Renal pelvis (tissue), 4 donors: Measurements from ENCODE around the gene IGLL5. TPM values are rescaled to one million over a fixed set of nuclear protein-coding genes. Genes with fewer than 3 reads are reported as not detected.

Source experiments
- DNase-seq: peaks from one replicate; pipeline ENCODE4 v3.0.0-alpha.2; 2013
- polyA plus RNA-seq, 3 donors: library from polyadenylated mRNA; unstranded; fragments of 120-200 nt; gene quantifications; one replicate each; pipeline ENCODE4 v1.2.1, GENCODE V29; 2013; ENCODE audit not compliant: insufficient read length in 3 of 3

Gene IGLL5
- polyA plus RNA-seq, 3 donors = 0.48 TPM; not detected in 2

DNA sequence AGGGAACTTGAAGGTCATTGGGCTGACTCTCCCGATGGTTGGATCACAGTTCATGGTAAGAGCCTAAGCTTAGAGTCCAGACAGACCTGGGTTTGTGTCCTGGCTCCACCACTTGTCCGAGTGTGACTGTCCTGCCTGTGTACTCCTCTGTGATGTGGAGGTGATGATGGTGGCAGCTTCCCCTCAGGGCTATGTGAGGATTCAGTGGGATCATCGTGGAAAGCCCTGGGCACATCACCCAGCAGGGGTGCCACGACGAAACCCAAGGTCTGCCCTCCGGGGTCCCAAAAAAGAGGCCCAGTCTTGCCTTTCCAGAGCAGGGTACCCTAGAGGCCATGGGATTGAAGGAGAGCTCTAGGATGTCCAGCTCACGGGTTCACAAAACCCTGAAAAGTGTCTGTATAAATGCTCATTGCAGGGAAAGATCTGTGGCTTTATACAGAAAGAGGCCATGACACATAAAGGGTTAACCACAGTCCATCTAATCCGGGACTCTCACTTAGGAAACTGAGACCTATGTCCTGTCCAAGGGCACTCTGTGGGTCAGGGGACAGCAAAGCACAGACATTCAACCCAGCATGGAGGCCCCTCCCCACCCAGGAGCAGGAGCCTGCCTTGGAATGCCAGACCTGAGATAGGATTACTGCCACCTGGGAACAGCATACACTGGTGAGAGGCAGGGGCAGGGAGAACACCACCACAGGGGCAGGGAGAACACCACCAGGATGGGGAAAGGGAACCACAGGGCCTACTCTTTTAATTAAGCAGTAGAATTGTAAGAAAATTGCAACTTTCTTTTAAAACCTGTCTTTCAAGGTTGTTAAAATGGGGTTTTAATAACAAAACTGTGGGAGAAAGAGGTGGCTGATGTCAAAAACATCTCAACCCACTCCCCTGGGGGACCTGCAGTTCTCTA lies 51.3 kb downstream of the IGLL5 start:
- DNase-seq = no peak

DNA sequence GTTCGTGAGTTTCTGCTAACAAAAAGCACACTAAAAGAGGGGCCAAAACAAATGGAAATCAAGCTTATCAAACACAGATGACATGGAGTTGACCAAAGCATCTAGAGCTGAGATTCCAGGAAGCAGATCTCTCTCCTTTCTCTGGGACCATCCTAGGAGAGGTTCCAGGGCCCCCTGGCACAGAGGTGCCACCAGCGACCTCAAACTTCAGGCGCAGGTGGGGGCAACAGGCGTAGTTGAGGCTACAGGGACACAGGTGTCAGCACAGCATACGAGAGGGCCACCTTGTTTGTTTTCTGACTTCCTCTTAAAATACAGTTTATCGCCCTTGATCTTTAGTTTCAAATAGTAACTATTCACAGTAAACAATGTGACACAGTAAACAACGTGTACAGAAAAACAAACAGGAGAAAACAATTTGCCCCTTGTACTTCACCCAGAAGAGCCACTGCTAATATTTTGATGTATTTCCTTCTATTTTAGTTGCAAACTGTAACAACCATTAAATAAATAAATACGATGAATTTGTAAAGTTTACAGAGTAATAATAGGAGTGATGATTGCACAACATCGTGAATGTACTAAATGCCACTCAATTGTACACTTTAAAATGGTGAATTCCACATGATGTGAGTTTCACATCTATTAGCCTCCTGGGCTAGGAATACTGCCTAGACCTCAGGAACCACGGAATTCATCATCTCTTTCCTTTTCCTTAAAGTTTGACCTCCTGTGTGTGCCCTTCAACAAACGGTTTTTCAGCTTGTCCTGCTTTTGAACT lies 52.2 kb downstream of the IGLL5 start:
- DNase-seq = no peak

DNA sequence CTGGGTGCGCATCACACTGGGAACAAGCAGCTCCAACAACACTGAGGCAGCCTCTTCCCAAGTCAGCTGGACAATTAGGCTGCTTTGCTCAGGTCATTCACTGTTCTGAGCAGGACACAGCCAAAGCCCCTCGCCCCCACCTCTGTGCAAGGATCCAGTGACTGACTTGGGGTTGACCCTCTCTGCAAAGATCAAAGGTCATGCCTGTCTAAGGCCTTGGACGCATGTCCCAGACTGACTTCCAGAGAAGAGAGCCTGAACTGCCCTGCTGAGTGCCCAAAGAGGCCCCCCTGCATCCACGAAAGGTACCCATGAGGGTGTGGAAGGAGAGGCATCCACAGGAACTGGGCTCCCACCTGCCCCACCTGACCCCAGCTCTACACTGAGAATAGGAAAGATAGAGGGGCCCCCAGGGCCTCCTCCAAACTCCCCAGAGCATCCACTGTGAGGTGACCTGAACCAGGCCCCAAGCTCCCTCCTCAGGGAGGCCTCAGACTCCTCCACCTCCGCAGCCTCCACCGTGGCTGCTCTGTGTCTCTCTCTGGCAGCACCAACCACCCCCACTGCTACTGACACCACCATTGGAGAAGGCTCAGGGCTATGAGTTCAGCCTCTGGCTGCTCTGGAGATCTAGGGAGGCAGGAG lies 53.5 kb downstream of the IGLL5 start:
- DNase-seq = no peak

DNA sequence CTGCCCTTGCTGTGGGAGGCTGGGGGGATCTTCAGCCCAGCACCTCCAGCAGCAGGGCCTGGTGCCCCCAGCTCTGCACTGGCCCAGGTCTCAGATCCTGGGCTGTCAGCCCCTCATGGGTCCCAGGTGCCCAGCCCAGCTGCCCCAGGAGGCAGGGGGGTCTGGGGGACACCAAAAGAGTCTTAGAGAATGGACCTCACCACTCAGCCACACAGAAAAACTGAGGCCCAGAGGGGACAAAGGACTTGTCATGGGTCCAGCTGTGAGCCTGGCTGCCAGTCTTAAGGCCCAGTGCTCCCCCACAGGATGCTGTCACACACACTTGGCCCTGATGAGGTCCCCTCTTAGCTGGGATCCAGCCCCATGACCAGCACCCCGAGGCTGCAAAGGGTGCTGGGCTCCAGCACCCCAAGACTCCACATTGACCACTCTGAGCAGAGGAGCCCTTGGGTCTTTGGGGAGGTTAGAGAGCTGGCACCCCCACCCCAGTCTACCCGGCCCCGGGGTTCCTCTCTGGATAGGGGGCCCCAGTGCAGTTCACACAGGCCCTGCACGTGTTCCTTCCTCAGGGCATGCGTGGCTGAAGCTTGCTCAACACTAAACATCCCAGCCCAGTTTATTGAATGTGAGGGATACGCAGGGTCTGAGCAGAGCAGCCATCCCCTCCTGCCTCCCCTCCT lies 54.4 kb downstream of the IGLL5 start:
- DNase-seq = no peak

DNA sequence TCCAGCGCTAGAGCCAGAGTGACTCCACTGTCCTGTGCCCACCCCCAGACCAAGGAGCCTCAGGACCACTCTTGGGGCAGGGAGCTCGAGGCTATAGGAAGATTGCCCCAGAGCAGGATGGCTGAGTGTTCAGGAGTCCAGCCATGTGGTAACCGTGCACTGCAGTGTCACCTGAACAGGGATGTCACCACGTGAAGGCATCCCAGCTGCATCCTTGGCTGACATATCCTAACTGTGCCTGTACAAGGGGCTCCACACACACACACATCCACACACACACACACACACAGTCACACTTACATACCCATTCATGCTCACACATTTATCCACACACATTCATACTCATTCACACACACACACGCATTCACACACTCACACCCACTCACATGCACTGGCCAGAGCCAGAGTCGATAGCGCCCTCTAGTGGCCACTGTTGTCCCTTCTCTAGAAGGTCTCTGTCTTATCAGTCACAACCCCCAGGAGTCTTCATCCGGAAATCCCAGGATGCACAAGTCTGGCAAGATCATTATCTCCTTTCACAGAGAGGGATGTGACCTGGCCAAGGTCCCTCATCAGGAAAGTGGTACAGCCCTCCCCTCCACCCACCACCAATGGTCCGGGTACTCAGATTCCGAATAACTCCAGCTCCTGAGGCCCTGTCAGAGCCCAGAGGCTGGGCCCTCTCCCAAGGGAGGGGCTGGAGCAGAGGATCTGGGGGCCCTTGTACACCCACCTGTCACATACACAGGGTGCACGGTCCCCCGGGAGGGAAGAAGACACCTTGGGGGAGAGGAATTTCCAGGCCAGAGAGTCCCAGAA lies 55.1 kb downstream of the IGLL5 start:
- peak; percentile 42 for DNase-seq

DNA sequence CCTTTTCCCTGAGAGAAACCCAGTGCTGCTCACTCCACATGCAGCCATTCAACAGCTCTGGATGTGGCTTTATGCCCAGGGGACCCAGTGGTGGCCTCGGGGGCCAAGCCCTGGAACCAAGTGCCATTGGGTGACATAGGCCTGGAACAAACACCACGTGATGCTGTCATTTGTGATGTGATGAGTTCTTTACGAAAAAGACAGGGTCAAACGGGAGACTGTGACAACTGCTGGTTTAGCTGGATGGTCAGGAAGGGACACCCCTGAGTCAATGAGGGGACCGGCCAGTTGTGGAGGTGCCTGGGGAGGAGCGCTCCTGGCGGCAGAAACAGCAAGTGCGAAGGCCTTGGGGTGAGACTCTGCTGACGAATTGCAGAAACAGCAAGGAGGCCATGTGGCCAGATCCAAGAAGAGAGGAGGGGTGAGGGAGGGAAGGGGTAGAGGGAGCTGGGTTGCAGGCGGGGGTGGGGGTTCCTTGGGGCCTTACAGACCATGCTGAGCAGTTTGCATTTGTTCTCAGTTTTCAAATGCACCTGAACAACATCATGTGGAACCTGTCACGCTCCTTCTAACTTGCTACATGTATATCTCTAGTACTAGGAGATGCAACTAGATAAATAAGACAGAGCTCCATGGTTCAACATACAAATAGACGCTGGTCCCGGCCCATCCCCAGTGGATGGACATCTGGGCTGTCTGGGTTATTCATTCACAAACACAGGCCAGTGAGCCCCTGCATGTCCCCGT lies 56.1 kb downstream of the IGLL5 start:
- no peak for DNase-seq

DNA sequence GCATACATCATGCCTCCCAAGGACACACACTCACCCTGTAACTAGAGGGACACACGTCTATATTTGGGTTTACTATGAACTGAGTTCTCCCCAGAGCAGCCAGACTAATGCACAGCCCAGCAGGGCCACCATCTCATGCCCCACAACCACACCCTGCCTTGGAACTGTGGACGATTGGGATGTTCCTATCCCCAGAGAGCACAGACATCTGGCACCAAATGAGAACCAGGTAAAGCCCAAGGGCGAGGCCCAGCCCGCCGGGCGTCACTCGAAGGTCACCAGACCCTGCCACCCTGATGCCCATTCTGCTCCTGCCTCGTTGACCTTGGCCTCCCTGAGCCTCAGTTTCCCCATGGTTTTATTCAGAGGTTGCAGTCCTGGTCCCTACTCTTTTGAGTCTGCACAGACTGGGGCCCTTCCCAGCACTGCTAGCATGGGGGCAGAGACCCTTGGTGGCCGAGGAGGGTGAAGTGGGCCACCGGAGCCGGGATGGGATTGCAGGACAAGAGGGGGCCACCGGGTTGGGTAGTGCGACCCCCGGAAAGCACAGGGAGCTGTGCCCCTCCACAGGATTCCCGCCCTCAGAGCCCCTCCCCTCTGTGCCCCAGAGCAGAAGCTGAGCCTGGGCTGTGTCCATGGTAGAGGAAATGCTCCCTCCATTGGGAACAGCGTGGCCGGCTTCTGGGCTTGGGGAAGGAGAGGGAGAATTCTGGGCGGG lies 56.8 kb downstream of the IGLL5 start:
- no peak for DNase-seq

DNA sequence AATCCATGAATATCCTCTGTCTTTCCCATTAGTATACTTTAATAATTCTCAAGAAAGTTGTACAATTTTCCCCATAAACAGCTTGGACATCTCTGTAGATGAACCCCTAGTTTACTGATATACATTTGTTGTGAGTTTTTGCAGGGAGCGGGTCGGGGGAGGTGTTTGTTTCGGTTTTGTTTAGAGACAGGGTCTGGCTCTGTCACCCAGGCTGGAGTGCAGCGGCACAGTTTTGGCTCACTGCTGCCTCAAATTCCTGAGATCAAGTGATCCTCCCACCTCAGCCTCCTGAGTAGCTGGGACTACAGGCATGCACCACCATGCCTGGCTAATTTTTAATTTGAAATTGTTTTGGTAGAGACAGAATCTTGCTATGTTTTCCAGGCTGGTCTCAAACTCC lies 57.6 kb downstream of the IGLL5 start:
- DNase-seq = no peak

Other genes with a start within 250 kb of the IGLL5 start
- gene GGTLC2, start 243.2 kb upstream of the IGLL5 start, polyA plus RNA-seq = not detected
- 1 to 10 TPM; 5.9 to 7.8 (median 6.9) TPM for gene GNAZ, start 182.7 kb downstream of the IGLL5 start, polyA plus RNA-seq